Uterus (tissue), 4 donors: Measurements from ENCODE around the gene CPED1. TPM values are rescaled to one million over a fixed set of nuclear protein-coding genes. Genes with fewer than 3 reads are reported as not detected.
A peak's percentile ranks its signal among the peaks of the same experiment; 100 is the strongest.

Source experiments
- DNase-seq, 2 donors: peaks; one replicate each; pipeline ENCODE4 v3.0.0-alpha.2; 2019 to 2020
- H3K27ac ChIP-seq, 2 donors: fragments of 200-600 bp; sonication (generic); 1 replicate in 1 of 2; 2 replicates in 1 of 2; pipeline ENCODE4 v1.5.1; 2016 to 2018
- H3K27me3 ChIP-seq, 2 donors: fragments of 200-600 bp; sonication (generic); one replicate each; pipeline ENCODE4 v1.5.1; 2018 to 2019; ENCODE audit warnings: control low read depth in 1 of 2
- H3K36me3 ChIP-seq, 2 donors: fragments of 200-600 bp; sonication (generic); one replicate each; pipeline ENCODE4 v1.5.1; 2019; ENCODE audit warnings: control low read depth in 1 of 2
- H3K4me1 ChIP-seq, 2 donors: fragments of 200-600 bp; sonication (generic); one replicate each; pipeline ENCODE4 v1.5.1; 2018 to 2019; ENCODE audit warnings: control low read depth in 1 of 2
- H3K4me3 ChIP-seq, 2 donors: fragments of 200-600 bp; sonication (generic); 1 replicate in 1 of 2; 2 replicates in 1 of 2; pipeline ENCODE4 v1.5.1; 2018 to 2019; ENCODE audit warnings: mild to moderate bottlenecking in 1 of 2
- H3K9me3 ChIP-seq, 2 donors: fragments of 200-600 bp; sonication (generic); one replicate each; pipeline ENCODE4 v1.5.1; 2019; ENCODE audit warnings: control low read depth in 1 of 2
- CTCF ChIP-seq, 4 experiments: fragments of 200-600 bp in 2 of 4; fragments of 450-650 bp in 2 of 4; sonication (generic) in 2 of 4; IDR thresholded peaks; one replicate each; pipeline ENCODE4 v1.5.1; 2016 to 2019; ENCODE audit warnings: antibody characterized with exemption in 4 of 4, mild to moderate bottlenecking in 2 of 4, moderate library complexity in 1 of 4
- POLR2A ChIP-seq, 2 donors: fragments of 450-650 bp; IDR thresholded peaks; one replicate each; pipeline ENCODE4 v1.6.1; 2016; ENCODE audit warnings: antibody characterized with exemption in 2 of 2, mild to moderate bottlenecking in 1 of 2, moderate library complexity in 1 of 2
- intact Hi-C: fragments of 100-400 bp; cut with DNase I; formaldehyde crosslinking; loops from one replicate; pipeline ENCODE4 v1.15.1; 2023; ENCODE audit warnings: low total_unique reads
- total RNA-seq, 4 donors: library from RNA; depleted of rRNA in 3 of 4; stranded (reverse); fragments of >200 nt in 3 of 4; gene quantifications; one replicate each; pipeline versions ENCODE4 v1.1.0 to v1.2.4, GENCODE V29; 2014 to 2023
- donor health status: DM: yes; HTN: yes; CAD: no.

The CPED1 gene
- total RNA-seq, 4 donors from 2014 or later = 47.4 to 194 (median 59.2) TPM

- intact Hi-C loops = no loop called here
- TF ChIP-seq POLR2A (IDR thresholded peaks at IDR 0.05) = no peak
- TF ChIP-seq CTCF (IDR thresholded peaks at IDR 0.05) = no peak
- Histone ChIP-seq H3K27me3 (no peaks in the 10 kb centered on the region), H3K4me3 (no peak overlapping the region), H3K9me3 (no peaks in the 10 kb centered on the region), H3K4me1 (peaks cover 0 to 5% of the 10 kb centered on the region in 2 donors), H3K36me3 (no peaks in the 10 kb centered on the region), H3K27ac (no peak overlapping the region)
- no peak for DNase-seq
Observed at GRCh38 chr7:121103579-121103978, 115.1 kb downstream of the CPED1 start.

- no peaks in the 10 kb centered on the region for H3K36me3 ChIP-seq
- TF ChIP-seq POLR2A (IDR thresholded peaks at IDR 0.05) = no peak
- TF ChIP-seq CTCF (IDR thresholded peaks at IDR 0.05) = no peak
- no peak for DNase-seq
- H3K4me1 ChIP-seq = peaks cover 0 to 5% of the 10 kb centered on the region in 2 donors
- intact Hi-C loops = no loop called here
- H3K27ac ChIP-seq = peak overlapping the region; percentile 14 to 21
- no peaks in the 10 kb centered on the region for H3K27me3 ChIP-seq
- H3K9me3 ChIP-seq = no peaks in the 10 kb centered on the region
- no peak overlapping the region for H3K4me3 ChIP-seq
Observed at GRCh38 chr7:121105262-121105661, 116.8 kb downstream of the CPED1 start.

- no peak for TF ChIP-seq POLR2A (IDR thresholded peaks at IDR 0.05)
- peak; percentile 72 to 82 (median 78) for TF ChIP-seq CTCF (IDR thresholded peaks at IDR 0.05)
- no peak overlapping the region for H3K27ac ChIP-seq
- peaks cover 0 to 4% of the 10 kb centered on the region in 2 donors for H3K4me1 ChIP-seq
- DNase-seq = no peak
- no peaks in the 10 kb centered on the region for H3K36me3 ChIP-seq
- H3K4me3 ChIP-seq = no peak overlapping the region
- no peaks in the 10 kb centered on the region for H3K9me3 ChIP-seq
- intact Hi-C loops = no loop called here
- no peaks in the 10 kb centered on the region for H3K27me3 ChIP-seq
Observed at GRCh38 chr7:121107923-121108498, 119.5 kb downstream of the CPED1 start.

GRCh38 chr7:121109145-121109544, 120.6 kb downstream of the CPED1 start:
- H3K4me1 ChIP-seq = no peaks in the 10 kb centered on the region
- DNase-seq = no peak
- H3K27me3 ChIP-seq = no peaks in the 10 kb centered on the region
- no peak for TF ChIP-seq POLR2A (IDR thresholded peaks at IDR 0.05)
- TF ChIP-seq CTCF (IDR thresholded peaks at IDR 0.05) = no peak
- no peaks in the 10 kb centered on the region for H3K36me3 ChIP-seq
- no peaks in the 10 kb centered on the region for H3K9me3 ChIP-seq
- intact Hi-C loops = no loop called here
- no peak overlapping the region for H3K4me3 ChIP-seq
- no peak overlapping the region for H3K27ac ChIP-seq

GRCh38 chr7:121113288-121113687, 124.8 kb downstream of the CPED1 start:
- TF ChIP-seq POLR2A (IDR thresholded peaks at IDR 0.05) (no peak), CTCF (IDR thresholded peaks at IDR 0.05) (no peak)
- Histone ChIP-seq H3K4me1 (no peaks in the 10 kb centered on the region), H3K27me3 (no peaks in the 10 kb centered on the region), H3K9me3 (no peaks in the 10 kb centered on the region), H3K36me3 (no peaks in the 10 kb centered on the region), H3K27ac (no peak overlapping the region), H3K4me3 (no peak overlapping the region)
- DNase-seq = no peak
- intact Hi-C loops = no loop called here
